NCI-H460 (cell line): ENCODE results near the gene LARGE2. TPM values are rescaled to one million over a fixed set of nuclear protein-coding genes. Genes with fewer than 3 reads are reported as not detected.

Experiments
- DNase-seq: peaks from one replicate; pipeline ENCODE4 v3.0.0-alpha.2; 2016; ENCODE audit warnings: low read depth; ENCODE audit errors: extremely low read depth
- total RNA-seq: library from RNA; depleted of rRNA; stranded (reverse); fragments of >200 nt; shearing (Covaris generic); gene quantifications from 2 replicates; pipeline ENCODE4 v1.2.3, GENCODE V29; 2014

LARGE2 gene
- total RNA-seq, 1 experiment from 2014 or later = 0.30 TPM

DNA sequence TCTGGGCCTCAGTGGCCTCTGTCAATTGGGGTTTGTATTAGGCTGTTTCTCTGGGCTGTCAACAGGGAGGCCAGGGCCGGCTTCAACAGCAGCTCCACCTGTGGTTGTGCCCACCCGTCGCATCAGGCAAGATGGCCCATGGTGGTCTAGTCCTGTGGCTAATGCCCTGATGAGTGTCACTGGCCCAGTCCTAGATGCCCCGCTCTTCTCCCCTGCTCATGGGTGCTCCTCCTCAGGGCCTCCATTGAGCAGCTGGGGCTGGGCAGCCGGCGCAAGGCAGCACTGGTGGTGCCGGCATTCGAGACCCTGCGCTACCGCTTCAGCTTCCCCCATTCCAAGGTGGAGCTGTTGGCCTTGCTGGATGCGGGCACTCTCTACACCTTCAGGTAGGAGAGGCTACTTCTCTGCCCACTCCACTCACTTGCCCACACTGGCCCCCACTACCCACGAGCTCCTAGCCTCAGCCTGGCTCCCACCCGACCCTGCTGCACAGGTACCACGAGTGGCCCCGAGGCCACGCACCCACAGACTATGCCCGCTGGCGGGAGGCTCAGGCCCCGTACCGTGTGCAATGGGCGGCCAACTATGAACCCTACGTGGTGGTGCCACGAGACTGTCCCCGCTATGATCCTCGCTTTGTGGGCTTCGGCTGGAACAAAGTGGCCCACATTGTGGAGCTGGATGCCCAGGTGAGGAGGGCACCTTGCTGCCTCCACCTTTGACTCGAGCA is 5.4 kb downstream of the LARGE2 start:
- no peak for DNase-seq

DNA sequence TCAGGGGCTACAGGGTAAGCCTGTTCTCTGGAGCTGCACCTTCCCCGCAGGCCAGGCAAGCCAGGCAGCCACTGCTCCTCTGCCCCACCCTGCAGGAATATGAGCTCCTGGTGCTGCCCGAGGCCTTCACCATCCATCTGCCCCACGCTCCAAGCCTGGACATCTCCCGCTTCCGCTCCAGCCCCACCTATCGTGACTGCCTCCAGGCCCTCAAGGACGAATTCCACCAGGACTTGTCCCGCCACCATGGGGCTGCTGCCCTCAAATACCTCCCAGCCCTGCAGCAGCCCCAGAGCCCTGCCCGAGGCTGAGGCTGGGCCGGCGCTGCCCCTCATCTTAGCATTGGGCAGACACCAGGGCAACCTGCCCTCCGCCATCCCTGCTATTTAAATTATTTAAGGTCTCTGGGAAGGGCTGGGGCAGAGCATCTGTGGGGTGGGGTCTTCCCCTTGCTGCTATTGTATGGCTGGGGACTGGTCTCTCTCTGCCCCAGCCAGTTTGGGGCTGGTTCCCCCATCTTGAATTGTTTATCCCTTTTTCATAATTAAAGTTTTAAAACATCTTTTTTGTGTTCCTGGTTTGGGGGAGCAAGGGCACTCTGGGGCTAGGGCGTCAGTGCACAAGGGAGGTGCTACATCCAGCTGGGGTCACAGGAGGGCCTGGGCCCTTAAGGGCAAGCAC is 6.2 kb downstream of the LARGE2 start:
- no peak for DNase-seq

DNA sequence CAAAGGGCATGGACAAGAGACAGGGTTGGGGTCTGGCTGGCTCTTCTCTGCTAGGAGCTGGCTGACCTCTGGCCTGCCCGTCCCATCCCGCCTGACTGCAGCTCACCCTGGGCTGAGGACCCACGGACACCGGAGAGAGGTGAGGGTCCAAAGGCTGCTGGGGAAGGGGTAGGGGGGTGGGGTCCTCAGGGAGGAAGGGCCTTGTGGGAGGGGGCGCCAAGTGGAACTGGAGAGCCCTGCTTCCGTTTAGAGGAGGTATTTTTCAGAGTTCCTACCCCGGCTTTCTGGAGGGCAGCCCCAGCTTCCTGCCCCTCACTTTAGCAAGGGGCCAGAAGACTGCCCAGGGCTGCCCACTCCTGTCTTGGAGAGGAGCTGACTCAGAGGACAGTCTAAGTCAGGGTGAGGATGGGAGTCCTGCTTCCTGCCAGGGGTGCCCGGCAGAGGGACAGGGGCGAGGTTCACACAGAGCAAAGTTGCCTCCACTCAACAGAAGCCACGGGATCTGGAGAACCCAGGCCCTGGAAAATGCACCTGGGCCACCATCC is 7.1 kb downstream of the LARGE2 start:
- no peak for DNase-seq

DNA sequence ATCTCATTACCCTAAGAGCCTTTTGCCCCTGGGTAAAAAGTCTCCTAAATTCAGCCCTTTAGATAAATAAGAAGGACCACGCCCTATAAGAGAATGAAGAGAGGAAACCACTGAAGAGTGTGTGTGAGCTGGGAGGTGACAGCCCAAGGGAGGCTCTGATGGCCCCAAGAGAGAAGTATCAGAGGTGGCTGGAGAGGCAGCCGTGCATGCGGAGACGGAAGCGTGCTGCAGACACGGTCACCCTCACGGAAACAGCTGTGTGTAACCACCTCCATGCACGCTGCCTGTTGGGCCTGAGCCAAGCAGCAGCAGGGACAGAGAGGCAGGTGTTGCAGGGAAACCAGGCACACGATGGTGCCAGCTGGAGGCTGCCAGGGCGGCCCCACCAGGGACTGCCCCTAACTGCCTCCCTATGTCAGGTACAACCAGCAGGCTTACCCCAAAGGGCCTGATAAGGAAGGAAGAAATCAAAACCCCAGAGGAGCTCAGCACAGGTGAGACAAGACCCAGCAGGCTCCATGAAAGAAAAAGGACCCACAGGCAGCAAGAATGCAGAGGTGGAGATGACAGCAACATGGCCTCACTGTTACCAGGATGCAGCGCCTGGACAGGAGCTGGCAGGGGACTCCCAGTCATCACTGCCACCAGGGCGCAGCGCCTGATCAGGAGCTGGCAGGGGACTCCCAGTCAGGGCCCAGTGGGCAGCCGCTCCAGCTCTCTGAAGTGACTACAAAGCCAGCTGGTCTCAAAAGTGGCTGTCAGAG is 7.8 kb downstream of the LARGE2 start:
- no peak for DNase-seq

DNA sequence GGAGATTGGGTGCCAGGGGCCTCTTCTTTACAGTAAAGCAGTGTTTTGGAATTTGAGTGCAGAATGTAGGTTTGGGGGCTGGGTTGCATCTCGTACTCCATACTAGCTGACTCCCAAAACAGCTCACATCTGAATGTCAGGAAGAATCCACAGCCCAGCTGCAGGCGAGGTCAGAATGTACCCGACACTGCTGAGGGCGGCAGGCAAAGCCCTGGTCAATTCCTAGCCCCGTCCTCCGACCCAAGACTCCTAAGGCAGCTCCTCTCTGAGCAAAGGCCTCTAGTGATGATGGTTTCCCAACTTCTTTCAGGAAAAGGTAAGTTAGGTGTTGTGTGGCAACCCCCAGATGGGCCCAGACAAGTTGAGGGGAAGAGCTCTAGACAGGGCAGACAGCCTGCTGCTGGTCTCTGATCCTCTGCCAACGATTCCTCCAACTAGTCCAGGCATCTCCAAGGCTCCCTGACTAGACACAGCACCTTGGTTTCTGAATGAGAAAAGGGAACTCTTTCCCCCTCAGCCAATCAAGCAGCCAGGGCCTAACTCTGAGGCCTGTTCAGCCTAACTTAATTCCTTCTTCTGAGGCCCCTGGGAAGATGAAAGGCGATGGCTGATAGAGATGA is 8.6 kb downstream of the LARGE2 start:
- no peak for DNase-seq

DNA sequence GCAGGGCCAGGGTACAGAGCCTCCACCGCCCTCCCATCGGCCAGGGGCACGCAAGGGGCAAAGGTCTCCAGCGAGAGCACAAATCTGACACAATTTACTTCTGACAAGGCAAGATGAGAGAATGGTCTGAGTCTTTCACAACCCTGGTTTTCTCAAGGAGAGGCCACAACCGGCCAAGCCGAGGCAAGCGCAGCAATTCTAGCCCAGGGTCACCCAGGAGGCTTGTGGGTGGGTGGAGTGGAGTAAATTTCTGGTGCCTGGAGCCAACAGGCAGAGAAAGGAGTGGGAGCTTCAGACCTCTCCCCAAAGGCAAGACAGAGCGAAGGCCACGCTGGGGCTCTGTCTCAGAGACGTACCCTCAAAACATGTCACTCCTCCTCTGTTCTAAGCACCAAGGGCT is 9.3 kb downstream of the LARGE2 start:
- no peak for DNase-seq

DNA sequence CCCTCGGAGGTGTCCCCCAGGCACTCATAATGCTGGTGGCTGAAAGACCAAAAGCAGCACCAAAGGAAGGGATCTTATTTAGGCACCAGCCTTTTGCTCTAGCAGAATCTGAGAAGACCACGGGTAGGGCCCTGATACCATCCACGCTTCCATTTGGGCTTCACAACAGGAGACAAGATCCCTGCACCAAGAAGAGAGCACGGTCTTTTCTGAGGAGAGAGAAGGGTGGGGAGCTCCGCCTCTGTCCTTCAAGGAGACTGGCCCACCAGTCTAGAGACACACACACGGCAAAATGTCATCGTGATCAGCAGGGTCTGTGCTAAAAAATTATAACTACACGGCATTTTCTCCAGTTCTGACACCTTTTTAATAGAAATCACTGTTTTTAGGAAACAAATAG is 9.8 kb downstream of the LARGE2 start:
- DNase-seq = no peak

DNA sequence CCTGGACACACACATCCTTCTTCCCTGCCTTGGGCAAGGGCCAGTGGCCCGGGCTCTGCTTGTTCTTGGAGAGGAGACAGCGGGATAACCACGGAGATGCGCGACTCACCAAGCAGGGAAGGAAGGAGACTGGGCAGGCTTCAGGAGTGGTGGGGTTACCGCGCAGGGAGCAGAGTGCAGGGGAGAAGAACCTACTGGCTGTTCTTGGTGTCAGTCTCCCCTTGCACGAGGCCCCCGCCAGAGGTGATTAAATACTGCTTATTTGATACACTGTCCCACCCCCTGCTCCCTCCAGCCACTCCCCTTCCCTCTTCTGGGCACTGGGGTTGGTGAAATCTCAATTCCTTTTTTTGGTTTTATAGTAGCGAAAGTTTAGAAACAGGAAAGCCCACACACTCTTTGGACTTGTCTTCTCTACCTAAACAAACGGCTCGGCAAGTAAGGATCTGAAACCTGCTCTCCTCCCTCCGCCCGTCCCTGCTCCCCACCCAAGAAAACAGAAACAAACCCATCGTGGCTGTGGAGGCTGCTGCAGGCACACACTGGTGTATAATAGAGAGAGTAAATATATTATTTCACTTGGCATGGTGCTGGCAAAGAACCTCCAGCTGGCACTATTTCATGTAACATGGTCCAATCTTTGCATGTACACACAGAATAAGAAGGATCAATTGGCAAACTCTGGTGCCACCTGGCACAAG is 10.8 kb downstream of the LARGE2 start:
- no peak for DNase-seq

DNA sequence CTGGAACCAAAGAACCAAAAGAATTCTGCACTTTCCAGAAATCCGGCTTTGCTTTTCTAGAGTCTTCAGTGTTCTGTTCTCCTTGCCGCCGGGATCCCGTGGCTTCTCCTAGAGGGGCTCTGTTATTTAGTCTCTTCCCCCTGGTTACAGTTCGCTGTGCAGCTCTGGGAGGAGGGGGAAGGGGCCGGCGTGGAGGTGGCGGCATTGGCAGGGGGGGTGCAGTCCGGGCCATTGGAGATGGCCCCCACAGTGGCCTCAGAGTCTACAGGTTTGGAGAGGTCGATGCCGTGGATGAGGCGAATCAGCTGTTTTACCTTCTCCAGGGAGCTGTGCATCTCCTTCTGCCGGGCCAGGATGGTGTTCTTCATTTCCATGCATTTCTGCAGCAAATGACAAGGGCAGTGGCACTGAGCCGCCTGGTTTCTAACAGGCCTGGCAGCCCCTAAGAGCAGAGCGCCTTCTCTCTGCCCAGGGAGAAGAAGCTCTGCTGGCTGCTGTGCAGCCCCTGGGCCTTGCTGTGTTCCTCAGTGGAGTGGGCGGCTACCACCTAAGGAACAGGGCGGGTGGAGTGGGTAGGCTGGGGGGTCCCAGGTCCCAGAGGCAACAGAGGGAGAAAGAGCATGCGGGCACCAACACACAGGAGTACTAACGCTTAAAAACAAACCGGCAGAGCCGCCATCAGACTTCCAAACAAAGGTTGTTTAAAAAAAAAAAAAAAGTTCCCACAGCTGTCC is 11.6 kb downstream of the LARGE2 start:
- DNase-seq = no peak

DNA sequence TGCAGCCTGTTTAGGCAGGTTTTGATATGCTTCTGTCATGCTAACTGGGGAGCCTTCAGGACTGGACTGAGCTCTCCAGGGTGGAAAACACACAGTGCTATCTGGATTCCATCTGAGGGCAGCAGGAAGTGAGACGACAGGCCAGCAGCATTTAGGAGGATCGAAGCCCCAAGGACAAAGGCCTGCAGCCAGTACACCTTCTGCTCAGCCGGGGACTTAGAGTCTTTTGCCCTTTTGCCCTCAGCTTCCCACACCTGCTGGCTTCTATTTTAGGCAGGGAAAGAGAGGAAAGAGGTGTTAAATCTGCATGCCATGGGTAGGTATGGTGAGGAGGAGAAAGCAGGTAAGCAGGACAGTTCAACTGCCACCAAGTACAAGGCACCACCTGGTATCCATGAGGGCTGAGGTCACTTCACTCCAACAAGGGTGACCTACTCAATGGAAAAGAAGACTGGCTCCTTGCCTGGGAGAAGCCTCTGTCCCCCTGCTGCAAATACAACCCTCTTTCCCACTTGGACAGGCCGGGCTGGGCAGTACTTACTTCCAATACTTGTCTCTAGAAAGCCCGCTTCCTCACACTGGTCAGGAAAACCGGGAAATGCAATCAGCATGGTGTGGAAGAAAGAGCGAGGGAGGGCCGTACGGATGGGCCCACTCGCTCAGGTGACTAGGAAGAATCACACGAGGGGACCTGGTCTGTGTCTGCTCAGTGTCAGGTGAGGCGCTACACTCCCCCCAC is 12.3 kb downstream of the LARGE2 start:
- no peak for DNase-seq

DNA sequence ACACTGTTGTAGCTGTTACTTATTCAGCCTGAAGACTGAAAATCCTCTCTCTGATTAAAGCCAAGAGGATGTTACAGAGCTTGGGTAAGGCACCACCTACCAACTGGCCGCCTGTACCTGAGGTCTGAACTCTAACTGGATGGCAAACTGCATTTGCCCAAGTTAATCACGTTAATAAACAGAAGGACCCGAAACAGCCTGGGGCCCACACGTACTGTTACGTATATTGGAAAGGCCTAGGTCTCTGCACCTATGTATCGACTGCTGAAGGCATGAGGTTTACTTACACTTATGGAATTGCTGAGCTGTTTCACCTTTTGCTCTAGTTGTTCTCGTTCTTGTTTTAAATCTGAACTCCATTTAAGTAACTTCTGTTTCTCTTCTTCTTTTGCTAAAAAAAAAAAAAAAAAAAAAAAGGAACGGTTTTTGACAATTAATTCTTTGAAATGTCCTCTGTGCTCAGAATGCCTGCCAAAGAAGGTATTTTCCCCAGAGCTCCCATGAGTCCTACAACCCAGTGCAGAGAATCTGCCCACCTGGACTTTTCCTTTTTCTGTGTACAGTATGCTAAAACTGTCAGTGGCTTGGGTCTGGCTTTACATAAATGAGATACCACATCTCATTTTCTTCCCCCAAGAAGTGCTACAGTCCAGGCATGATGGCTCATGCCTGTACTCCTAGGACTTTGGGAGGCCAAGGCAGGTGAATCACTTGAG is 13.1 kb downstream of the LARGE2 start:
- no peak for DNase-seq

DNA sequence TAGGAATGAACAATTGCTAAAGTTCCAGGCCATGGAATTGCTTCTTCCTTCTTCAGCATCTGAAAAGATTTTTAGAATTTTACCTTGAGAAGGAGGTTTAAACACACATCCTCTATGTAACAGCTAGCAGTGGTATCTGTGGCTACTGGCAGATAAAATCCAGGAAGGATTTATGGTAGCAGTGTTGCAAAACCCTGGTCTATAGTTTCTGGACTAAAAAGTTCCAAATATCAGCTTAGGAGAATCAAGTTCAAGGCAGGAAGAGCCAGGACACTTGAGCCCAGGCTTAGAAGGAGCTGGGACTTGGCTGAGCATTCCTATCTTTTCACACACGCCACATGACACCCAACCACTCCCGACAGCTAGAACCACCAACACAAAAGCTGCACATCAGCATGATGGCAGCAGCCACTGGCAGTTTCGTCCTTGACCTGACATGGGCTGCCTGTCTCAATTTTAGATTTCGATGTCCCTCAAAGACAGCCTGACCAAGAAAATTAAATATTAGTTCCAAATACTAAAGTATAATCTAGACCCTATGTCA is 14.1 kb downstream of the LARGE2 start:
- DNase-seq = no peak

DNA sequence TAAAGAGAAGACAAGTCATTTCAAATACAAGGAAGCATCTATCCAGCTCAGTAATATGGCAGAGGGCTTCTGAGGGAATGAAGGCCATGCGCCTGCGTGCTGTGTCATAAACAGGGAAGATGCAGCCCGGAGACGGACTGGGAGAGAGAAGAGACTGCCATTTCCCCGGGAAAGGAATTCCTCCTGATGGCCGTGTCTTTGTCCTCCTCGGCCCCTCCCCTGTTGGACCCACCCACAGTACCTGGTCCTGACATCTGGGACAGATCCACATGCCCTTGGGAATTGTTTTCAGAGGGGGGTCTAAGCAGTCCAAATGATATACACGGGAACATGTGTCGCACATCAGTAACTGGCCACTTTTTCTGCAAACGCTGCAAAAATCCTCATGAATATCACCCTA is 15.5 kb downstream of the LARGE2 start:
- no peak for DNase-seq

DNA sequence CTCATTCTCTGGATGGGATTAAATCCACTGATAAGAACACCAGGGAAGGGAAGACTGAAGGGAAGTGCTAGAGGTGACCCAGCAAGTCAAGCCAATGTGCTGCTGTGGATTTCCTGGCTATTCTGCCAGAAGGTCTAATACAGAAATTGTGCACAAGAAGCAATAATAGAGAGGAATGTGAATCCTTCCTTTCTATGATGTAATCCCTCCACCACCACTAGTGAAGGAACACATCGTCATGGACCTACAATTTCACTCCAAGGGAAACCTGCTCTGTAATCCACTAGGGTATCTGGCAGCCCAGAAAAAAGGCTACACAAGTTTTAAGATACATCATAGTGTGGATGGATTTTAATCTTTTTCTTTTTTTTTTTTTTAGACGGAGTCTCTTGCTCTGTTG is 17.4 kb downstream of the LARGE2 start:
- no peak for DNase-seq

DNA sequence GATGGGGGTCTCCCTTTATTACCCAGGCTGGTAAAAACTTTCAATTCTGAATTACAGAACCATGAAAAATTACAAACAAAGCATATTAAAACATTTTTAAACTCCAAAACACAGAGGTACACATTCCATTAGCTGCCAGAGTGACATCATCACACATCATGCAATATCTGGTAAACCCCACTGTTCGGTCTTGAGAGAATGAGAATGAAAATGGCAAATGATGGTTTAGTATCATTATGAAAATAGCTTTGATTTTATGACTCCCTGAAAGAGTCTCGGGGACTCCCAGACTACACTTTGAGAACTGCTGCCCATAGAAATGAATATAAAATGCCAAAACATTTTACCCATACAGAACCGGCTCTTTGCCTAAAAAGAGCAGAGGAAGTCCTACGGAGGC is 18.8 kb downstream of the LARGE2 start:
- DNase-seq = no peak

DNA sequence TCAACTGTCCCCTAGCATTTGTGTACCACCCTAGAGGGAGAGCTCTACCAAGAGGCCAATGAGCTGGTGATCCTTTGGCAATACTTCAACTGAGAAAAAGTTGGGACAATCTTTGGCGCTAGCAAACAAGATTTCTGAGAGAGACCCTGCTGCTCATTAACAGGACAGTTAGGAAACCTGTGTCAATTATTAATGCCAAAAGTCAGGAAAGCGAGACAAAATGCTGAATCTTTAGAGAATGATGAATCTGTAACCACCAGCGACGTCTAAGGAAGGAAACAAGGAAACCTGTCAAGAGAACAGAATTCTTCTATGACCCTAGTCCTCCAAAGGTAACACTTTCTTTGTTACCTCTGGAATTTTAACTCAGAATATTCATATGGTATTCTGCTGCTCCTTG is 19.9 kb downstream of the LARGE2 start:
- no peak for DNase-seq

DNA sequence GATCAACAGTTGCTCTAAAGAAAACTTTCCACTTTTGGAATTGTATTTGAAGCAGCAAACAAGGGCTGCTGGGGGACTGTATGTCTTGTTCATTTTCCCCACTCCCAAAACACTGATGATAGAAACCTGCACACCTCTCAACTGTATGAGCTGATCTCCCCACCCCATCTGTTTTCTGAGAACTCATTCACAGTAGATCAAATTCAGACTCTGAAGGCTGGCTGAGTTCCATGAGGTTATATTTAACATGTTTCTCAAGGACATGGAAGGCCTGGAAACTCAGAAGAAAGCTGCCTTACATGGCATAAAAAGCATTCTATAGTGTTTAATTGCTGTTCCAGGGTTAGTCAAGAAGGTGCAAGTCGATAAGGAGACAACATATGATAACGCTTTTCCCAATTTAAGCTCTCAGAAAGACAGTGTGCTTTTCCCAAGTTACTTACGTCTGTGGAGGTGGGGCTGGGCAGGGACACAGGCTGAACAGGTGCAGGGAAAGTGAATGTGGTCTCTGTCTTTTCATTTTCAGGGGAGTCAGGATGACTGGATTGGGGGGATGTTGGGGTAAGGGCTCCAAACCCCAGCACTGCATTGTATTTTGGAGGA is 23.0 kb downstream of the LARGE2 start:
- no peak for DNase-seq

DNA sequence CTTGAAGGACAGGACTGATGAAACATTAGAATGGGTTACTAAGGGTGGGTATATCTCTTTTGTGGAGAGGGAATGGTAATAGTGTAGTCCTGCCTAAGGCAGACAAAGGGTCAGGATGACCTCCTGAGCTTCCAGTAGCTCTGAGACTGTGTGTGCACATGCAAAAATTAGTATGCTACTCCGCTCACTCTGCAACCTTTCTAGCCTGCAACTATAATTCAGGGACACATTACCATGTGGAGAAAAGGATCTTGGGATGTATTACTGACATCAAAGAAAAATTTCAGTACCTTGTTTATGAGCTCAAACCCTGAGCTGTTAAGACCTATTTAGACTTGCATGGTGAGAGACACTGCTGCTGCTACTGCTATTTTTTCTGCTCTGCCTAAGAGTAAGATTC is 25.4 kb downstream of the LARGE2 start:
- DNase-seq = no peak
